CD4-positive, CD25-positive, alpha-beta regulatory T cell (primary cell): ENCODE data around the gene OR2B3. TPM values are rescaled to one million over a fixed set of nuclear protein-coding genes. Genes with fewer than 3 reads are reported as not detected.
A peak's percentile ranks its signal among the peaks of the same experiment; 100 is the strongest.
"Not testable (repeated sequence)": the region's sequence is repeated elsewhere in the genome, so short reads cannot be mapped to it uniquely, and the experiment has no call there.

Experiments used
- ATAC-seq, 2 donors: fragments of 150-1000 bp; cut with Tn5 transposase; one replicate each; pipeline ENCODE4 v1.10.0; 2021; ENCODE audit warnings: low read depth in 2 of 2, moderate number of reproducible peaks in 2 of 2, moderate library complexity in 1 of 2
- DNase-seq, 3 donors: peaks; one replicate each; pipeline versions ENCODE4 v3.0.0 to v3.0.0-alpha.2; 2012 to 2022; ENCODE audit warnings: mixed read lengths in 1 of 3
- H3K27ac ChIP-seq: one replicate; pipeline ENCODE4 v1.7.0; 2013; ENCODE audit warnings: mild to moderate bottlenecking, low read length; ENCODE audit not compliant: insufficient read depth, poor library complexity, severe bottlenecking
- H3K27me3 ChIP-seq: one replicate; pipeline ENCODE4 v1.7.0; 2013; ENCODE audit warnings: low read length; ENCODE audit not compliant: control insufficient read depth, insufficient read depth
- H3K36me3 ChIP-seq: one replicate; pipeline ENCODE4 v1.7.0; 2013; ENCODE audit warnings: mild to moderate bottlenecking, low read length, moderate library complexity; ENCODE audit not compliant: control insufficient read depth, insufficient read depth
- H3K4me1 ChIP-seq: 2 replicates; pipeline ENCODE4 v1.7.0; 2013; ENCODE audit warnings: mild to moderate bottlenecking, low read length; ENCODE audit not compliant: insufficient read depth, control insufficient read depth, poor library complexity, severe bottlenecking
- H3K4me3 ChIP-seq: one replicate; pipeline ENCODE4 v1.7.0; 2013; ENCODE audit warnings: low read depth, mild to moderate bottlenecking, low read length, moderate library complexity
- H3K9me3 ChIP-seq, 2 experiments: 1 replicate in 1 of 2; 2 replicates in 1 of 2; pipeline ENCODE4 v1.7.0; 2013; ENCODE audit warnings: low read length in 2 of 2, mild to moderate bottlenecking in 1 of 2, moderate library complexity in 1 of 2; ENCODE audit not compliant: control insufficient read depth in 2 of 2
- H3K27ac Mint-ChIP-seq, 3 donors: one replicate each; pipeline ENCODE4 v1.8.0; 2020 to 2022; ENCODE audit warnings: mild to moderate bottlenecking in 3 of 3, mixed read lengths in 3 of 3, moderate library complexity in 2 of 3
- H3K27me3 Mint-ChIP-seq: one replicate; pipeline ENCODE4 v1.8.0; 2022; ENCODE audit warnings: mild to moderate bottlenecking, mixed read lengths
- H3K36me3 Mint-ChIP-seq: one replicate; pipeline ENCODE4 v1.8.0; 2020; ENCODE audit warnings: mixed read lengths
- H3K4me1 Mint-ChIP-seq, 4 donors: one replicate each; pipeline ENCODE4 v1.8.0; 2020 to 2022; ENCODE audit warnings: mixed read lengths in 4 of 4, mild to moderate bottlenecking in 1 of 4
- H3K4me3 Mint-ChIP-seq, 4 donors: one replicate each; pipeline ENCODE4 v1.8.0; 2020 to 2022; ENCODE audit warnings: mild to moderate bottlenecking in 4 of 4, mixed read lengths in 4 of 4, moderate library complexity in 3 of 4
- H3K9me3 Mint-ChIP-seq, 7 donors: one replicate each; pipeline ENCODE4 v1.8.0; 2020 to 2022; ENCODE audit warnings: mixed read lengths in 7 of 7, mild to moderate bottlenecking in 3 of 7, moderate library complexity in 2 of 7
- polyA plus RNA-seq, 4 donors: library from polyadenylated mRNA; unstranded; fragments of 300-500 nt; fragmentation: Illumina TruSeq; gene quantifications; one replicate each; pipeline ENCODE4 v1.2.3, GENCODE V29; 2021
- total RNA-seq: library from RNA; stranded (reverse); gene quantifications from one replicate; pipeline ENCODE4 v1.2.3, GENCODE V29; 2022

The OR2B3 gene, protein sequence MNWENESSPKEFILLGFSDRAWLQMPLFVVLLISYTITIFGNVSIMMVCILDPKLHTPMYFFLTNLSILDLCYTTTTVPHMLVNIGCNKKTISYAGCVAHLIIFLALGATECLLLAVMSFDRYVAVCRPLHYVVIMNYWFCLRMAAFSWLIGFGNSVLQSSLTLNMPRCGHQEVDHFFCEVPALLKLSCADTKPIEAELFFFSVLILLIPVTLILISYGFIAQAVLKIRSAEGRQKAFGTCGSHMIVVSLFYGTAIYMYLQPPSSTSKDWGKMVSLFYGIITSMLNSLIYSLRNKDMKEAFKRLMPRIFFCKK
- not detected for total RNA-seq
- polyA plus RNA-seq = not detected

DNA sequence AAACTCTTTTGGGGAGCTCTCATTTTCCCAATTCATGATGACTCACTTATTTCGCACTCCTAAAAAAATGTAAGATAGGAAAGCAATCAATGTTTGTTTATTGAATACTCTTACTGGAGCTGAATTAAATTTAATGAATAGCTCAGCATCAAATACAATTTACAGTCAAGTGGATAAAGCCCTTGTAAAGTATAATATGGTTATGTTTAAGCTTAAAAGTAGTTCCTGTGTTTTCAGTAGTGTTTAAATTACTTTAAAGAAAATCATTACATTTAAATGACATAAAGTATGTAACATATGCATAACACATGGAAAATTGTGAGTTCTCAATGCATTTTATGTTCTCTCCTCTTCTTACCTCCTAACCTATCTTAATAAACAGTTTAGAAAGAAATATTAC, at the start of gene OR2B3:
OR2B3 (minus strand) TSS at position 101 of the 400 bp plus-strand sequence; CDS start at position 36, 65 bp downstream.
- no peak for ATAC-seq
- Mint-ChIP-seq H3K4me3 (no peak within 1 kb of the TSS), H3K36me3 (no peaks in the 10 kb centered on the region), H3K9me3 (peaks cover 0 to 2% (median 0%) of the 10 kb centered on the region in 7 donors), H3K4me1 (no peaks in the 10 kb centered on the region), H3K27me3 (peaks cover 8% of the 10 kb centered on the region), H3K27ac (no peak within 1 kb of the TSS)
- no peaks in the 10 kb centered on the region for H3K36me3 ChIP-seq
- H3K27me3 ChIP-seq = no peaks in the 10 kb centered on the region
- no peak for DNase-seq
- H3K4me3 ChIP-seq = no peak within 1 kb of the TSS
- no peaks in the 10 kb centered on the region for H3K9me3 ChIP-seq
- H3K27ac ChIP-seq = no peak within 1 kb of the TSS
- H3K4me1 ChIP-seq = no peaks in the 10 kb centered on the region

DNA sequence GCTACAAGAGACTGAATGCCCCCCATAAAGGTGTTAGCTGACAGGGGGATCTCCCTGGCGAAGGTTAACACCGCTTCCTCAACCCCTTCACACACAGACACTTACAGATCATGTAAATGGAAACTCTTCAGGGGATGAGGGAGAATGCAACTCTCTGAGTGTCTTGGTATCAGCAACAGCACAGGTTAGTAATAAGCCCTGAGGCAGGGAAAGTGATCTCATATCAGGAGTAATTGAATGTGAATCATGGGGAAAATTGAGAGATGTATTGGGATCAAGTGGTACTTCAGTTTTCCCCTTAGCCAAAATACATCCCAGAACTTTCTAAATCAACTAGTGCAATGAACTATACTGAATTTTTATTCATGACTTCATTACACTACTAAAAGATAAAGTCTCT, 44.6 kb upstream of the OR2B3 start:
- no peaks in the 10 kb centered on the region for H3K4me1 Mint-ChIP-seq
- no peak overlapping the region for H3K4me3 Mint-ChIP-seq
- no peak overlapping the region for H3K27ac ChIP-seq
- no peaks in the 10 kb centered on the region for H3K36me3 ChIP-seq
- H3K4me1 ChIP-seq = no peaks in the 10 kb centered on the region
- peaks cover 3% of the 10 kb centered on the region for H3K27me3 ChIP-seq
- H3K9me3 Mint-ChIP-seq = no peaks in the 10 kb centered on the region
- ATAC-seq = no peak
- H3K27me3 Mint-ChIP-seq = peaks cover 13% of the 10 kb centered on the region
- no peaks in the 10 kb centered on the region for H3K36me3 Mint-ChIP-seq
- H3K4me3 ChIP-seq = no peak overlapping the region
- DNase-seq = no peak
- H3K27ac Mint-ChIP-seq = no peak overlapping the region
- no peaks in the 10 kb centered on the region for H3K9me3 ChIP-seq

DNA sequence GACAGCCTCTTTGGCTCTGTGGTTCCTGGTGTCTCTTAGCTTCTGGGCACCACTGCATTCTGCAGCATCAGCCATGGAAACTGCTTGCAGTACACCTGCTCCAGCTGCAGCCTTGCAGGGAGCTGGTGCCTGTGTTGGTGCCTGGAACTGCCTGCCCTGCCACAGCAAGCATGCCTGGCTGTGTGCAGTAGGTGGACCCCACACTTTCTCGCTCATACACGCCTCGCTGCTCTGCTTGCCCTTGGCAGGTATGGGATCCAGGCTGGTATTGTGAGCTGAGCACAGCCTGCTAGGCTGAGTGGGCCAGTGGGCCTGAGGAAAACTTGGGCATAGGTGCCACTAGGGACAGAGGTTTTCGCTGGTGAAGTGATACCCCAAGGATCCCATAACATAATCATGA, 43.5 kb upstream of the OR2B3 start:
- H3K27me3 ChIP-seq = peaks cover 2% of the 10 kb centered on the region
- no peaks in the 10 kb centered on the region for H3K36me3 ChIP-seq
- Mint-ChIP-seq H3K36me3 (no peaks in the 10 kb centered on the region), H3K27me3 (peaks cover 13% of the 10 kb centered on the region), H3K9me3 (no peaks in the 10 kb centered on the region), H3K4me1 (no peaks in the 10 kb centered on the region), H3K4me3 (no peak overlapping the region), H3K27ac (no peak overlapping the region)
- H3K4me3 ChIP-seq = no peak overlapping the region
- no peaks in the 10 kb centered on the region for H3K4me1 ChIP-seq
- no peak overlapping the region for H3K27ac ChIP-seq
- H3K9me3 ChIP-seq = no peaks in the 10 kb centered on the region
- no peak for ATAC-seq
- no peak for DNase-seq

DNA sequence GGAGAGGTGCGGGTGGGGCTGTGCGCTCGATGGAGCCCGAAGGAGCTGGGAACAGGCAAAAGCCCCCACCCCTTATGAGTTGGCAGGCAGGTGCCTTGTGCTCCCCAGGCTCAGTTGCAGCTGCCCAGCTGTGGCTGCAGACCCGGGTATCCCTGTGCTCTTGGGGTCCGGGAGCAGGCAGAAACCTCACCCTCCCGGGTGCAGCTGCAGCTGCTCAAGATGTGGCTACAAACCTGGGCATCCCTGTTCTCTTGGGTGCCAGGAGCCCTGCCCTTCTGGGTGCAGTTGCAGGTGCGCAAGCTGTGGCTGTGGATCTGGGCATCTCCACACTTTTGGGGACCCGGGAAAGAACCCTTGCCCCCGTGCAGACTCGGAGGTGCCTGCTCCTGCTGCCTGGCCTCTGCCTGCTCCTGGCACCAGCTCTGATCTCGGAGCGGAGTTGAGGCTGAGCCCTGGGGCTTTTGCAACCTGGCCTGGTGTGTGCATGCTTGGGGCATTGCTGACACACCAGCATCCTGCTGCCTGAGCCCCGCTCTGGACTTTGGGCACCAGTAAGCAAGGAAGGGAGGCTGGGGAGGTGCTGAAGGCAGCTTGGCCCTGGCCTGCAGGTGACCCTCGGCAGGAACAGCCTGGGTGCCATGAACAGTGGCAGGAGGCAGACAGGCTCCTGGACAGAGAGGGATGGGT, 42.4 kb upstream of the OR2B3 start:
- Histone ChIP-seq H3K4me3 (no peak overlapping the region), H3K9me3 (no peaks in the 10 kb centered on the region), H3K27ac (no peak overlapping the region), H3K36me3 (no peaks in the 10 kb centered on the region), H3K4me1 (no peaks in the 10 kb centered on the region), H3K27me3 (no peaks in the 10 kb centered on the region)
- Mint-ChIP-seq H3K4me3 (no peak overlapping the region), H3K27me3 (peaks cover 13% of the 10 kb centered on the region), H3K27ac (no peak overlapping the region), H3K36me3 (no peaks in the 10 kb centered on the region), H3K9me3 (no peaks in the 10 kb centered on the region), H3K4me1 (no peaks in the 10 kb centered on the region)
- DNase-seq (no peak), ATAC-seq (no peak)

DNA sequence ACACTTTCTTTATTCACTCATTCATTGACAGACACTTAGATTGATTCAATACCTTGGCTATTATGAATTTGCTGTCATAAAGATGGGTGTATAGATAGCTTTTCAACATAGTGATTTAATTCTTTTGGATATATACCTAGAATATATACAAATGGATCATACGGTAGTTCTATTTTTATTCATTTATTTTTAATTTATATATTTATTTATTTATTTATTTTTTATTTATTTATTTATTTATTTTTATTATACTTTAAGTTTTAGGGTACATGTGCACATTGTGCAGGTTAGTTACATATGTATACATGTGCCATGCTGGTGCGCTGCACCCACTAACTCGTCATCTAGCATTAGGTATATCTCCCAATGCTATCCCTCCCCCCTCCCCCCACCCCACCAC, 27.9 kb upstream of the OR2B3 start:
- ATAC-seq, H3K4me3 Mint-ChIP-seq: not testable (repeated sequence)

DNA sequence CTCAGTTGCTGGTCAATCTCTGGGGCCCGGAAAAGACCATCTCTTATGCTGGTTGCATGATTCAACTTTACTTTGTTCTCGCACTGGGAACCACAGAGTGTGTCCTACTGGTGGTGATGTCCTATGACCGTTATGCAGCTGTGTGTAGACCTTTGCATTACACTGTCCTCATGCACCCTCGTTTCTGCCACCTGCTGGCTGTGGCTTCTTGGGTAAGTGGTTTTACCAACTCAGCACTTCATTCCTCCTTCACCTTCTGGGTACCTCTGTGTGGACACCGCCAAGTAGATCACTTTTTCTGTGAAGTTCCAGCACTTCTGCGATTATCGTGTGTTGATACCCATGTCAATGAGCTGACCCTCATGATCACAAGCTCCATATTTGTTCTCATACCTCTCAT, 25.0 kb upstream of the OR2B3 start:
- ATAC-seq = no peak
- Histone ChIP-seq H3K4me3 (no peak overlapping the region), H3K36me3 (no peaks in the 10 kb centered on the region), H3K4me1 (no peaks in the 10 kb centered on the region), H3K27me3 (no peaks in the 10 kb centered on the region), H3K9me3 (no peaks in the 10 kb centered on the region), H3K27ac (no peak overlapping the region)
- Mint-ChIP-seq H3K4me1 (no peaks in the 10 kb centered on the region), H3K36me3 (no peaks in the 10 kb centered on the region), H3K4me3 (no peak overlapping the region), H3K27me3 (peaks cover 17% of the 10 kb centered on the region), H3K27ac (no peak overlapping the region), H3K9me3 (peaks cover 0 to 1% (median 0%) of the 10 kb centered on the region in 7 donors)
- peak in 1 of 3 donors; percentile 10 for DNase-seq

More for the DNA sequence above, 27.9 kb upstream of the OR2B3 start:
- H3K4me1 Mint-ChIP-seq, H3K27ac Mint-ChIP-seq, H3K9me3 Mint-ChIP-seq, H3K27me3 Mint-ChIP-seq, H3K27me3 ChIP-seq, H3K9me3 ChIP-seq, DNase-seq, H3K27ac ChIP-seq, H3K4me3 ChIP-seq, H3K36me3 ChIP-seq, H3K36me3 Mint-ChIP-seq, H3K4me1 ChIP-seq: not testable (repeated sequence)

DNA sequence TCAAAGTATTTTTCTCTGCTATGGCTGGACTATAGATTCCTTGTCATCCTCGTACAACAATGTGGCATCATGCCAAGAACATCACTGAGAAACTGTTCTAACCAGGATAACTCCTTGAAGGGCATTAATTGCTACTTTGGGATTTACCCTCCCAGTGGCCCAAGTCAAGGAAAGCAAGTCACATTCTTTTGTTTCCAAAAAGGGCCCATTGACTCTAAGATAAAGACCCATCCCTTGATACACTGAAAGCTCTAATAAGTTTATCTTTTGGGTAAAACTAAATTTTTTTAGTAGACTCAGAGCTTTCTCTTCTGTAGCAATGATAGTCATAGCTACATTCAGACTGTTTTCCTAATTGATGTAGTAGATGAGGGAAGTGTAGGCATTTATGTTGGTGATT, 20.6 kb upstream of the OR2B3 start, which contains the start of gene OR2J3:
OR2J3 (plus strand) TSS at position 301 of the 400 bp plus-strand sequence. CDS start 3,833 bp downstream, outside the sequence.
- no peaks in the 10 kb centered on the region for H3K9me3 ChIP-seq
- Mint-ChIP-seq H3K4me3 (no peak within 1 kb of the TSS), H3K36me3 (no peaks in the 10 kb centered on the region)

DNA sequence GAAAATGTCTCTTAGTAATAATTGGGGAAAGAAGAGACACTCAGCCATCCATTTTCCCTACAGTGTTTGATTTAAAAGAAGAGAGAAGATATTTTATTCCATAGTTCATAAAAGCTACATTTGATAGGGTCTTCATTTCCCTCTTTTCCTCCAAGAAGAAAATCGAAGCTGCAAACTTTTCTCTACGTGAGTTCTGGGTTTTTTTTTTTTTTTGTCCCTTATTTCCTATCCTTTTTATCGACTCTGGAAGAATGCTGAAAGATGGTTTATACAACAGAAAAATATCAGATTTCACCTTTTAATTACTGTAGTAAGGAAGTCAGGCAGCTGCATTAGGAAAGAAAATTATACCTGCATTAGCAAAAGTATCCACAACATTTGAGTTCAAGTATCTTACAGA, 12.1 kb upstream of the OR2B3 start, which contains the start of gene OR2J1:
OR2J1 (plus strand) TSS at position 301 of the 400 bp plus-strand sequence. CDS start 1,453 bp downstream, outside the sequence.
- no peak within 1 kb of the TSS for H3K4me3 Mint-ChIP-seq
- no peaks in the 10 kb centered on the region for H3K36me3 ChIP-seq
- no peaks in the 10 kb centered on the region for H3K9me3 Mint-ChIP-seq
- H3K9me3 ChIP-seq = no peaks in the 10 kb centered on the region
- H3K27me3 Mint-ChIP-seq = peaks cover 15% of the 10 kb centered on the region
- H3K36me3 Mint-ChIP-seq = no peaks in the 10 kb centered on the region
- H3K4me1 ChIP-seq = no peaks in the 10 kb centered on the region
- DNase-seq = no peak
- ATAC-seq = no peak
- no peaks in the 10 kb centered on the region for H3K4me1 Mint-ChIP-seq
- H3K4me3 ChIP-seq = no peak within 1 kb of the TSS
- no peak within 1 kb of the TSS for H3K27ac ChIP-seq
- no peaks in the 10 kb centered on the region for H3K27me3 ChIP-seq
- no peak within 1 kb of the TSS for H3K27ac Mint-ChIP-seq

More for the DNA sequence above, 20.6 kb upstream of the OR2B3 start, which contains the start of gene OR2J3:
- Histone ChIP-seq H3K36me3 (no peaks in the 10 kb centered on the region), H3K27ac (no peak within 1 kb of the TSS), H3K27me3 (peaks cover 2% of the 10 kb centered on the region), H3K4me1 (no peaks in the 10 kb centered on the region), H3K4me3 (no peak within 1 kb of the TSS)
- peaks cover 17% of the 10 kb centered on the region for H3K27me3 Mint-ChIP-seq
- H3K4me1 Mint-ChIP-seq = no peaks in the 10 kb centered on the region
- no peak for DNase-seq
- no peak for ATAC-seq
- no peak within 1 kb of the TSS for H3K27ac Mint-ChIP-seq
- H3K9me3 Mint-ChIP-seq = no peaks in the 10 kb centered on the region
